ENCODE data around the gene UCHL5.
A peak's percentile ranks its signal among the peaks of the same experiment; 100 is the strongest.

UCHL5 gene, protein sequence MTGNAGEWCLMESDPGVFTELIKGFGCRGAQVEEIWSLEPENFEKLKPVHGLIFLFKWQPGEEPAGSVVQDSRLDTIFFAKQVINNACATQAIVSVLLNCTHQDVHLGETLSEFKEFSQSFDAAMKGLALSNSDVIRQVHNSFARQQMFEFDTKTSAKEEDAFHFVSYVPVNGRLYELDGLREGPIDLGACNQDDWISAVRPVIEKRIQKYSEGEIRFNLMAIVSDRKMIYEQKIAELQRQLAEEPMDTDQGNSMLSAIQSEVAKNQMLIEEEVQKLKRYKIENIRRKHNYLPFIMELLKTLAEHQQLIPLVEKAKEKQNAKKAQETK

DNA sequence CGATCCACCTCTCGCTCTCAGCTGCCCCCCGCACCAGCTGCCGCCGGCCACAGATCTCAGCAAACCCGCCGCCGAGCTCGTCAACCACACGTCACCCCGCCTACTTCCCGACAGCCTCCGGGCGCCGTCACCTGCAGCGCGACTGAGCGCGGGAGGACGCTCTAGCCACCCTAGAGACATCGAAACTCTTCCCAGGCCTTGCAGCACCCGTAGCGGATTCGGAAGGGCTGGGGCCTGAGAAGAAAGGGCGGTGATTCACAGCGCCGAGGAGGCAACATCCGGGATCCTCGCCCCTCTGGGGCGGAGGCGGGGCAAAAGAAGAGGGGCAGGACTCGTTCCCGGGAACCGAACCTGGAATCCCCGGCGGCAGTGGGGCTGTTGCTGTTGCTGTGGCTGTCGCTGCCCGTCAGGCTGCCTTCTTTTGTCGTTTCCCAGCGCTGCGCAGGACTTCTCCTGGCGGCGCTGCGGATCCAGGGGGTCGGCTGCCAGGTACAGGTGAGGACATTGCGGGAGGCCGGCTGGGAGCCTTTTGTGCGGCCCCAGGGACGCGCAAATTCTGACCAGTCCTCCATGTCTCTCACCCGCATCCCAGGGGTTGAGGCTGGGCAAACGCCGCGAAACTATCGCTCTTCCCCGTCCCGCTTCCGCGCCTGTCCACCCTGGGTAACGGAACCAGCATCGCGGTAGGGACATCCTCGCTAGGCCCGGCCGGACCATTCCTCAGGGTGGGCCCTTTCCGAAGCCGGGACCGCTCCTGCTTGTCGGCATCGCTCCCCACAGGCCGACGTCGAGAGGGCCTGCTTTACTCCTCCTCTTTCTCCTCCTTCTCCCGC is at the start of gene UCHL5, which contains the start of gene RO60:
UCHL5 (minus strand) TSS at position 79 of the 833 bp plus-strand sequence. CDS start 100 bp downstream, outside the sequence.
RO60 (plus strand) TSS at position 331 of the 833 bp plus-strand sequence. CDS start 9,443 bp downstream, outside the sequence.
- peak; percentile 98 for DNase-seq (ENCODE audit: low spot score)

DNA sequence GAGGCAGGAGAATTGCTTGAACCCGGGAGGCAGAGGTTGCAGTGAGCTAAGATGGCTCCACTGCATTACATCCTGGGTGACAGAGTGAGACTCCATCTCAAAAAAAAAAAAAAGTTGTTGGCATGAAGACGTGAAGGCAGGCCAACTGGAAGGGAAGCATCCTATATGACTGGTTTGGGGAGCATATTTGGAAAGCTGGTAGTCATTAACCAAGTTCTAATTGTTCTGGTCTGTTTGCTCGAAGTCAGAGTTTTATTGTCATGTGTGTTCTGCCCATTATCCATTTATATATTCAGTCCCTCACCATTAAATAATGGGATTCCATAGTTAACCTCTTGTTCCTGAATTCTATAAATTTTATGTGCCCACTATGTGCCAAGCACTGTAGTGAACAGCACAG is 49.3 kb upstream of the UCHL5 start:
- no peak for DNase-seq (ENCODE audit: low spot score)

DNA sequence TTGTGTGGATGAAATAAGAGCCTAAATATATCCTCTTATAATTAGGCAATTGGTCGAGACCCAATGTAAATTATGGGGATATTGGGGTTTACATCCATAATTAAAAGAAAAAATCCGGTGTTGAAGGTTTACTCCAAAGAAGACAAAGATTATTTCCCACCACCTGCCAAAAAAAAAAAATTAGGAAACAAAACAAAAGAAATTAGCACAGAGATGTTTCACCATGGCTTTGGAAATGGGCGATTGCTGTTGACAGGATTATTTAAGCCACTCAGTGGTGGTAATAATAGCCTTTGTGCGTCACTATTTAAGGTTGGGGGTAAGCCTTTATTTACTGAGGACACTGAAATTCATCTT is 46.6 kb upstream of the UCHL5 start:
- no peak for DNase-seq (ENCODE audit: low spot score)

DNA sequence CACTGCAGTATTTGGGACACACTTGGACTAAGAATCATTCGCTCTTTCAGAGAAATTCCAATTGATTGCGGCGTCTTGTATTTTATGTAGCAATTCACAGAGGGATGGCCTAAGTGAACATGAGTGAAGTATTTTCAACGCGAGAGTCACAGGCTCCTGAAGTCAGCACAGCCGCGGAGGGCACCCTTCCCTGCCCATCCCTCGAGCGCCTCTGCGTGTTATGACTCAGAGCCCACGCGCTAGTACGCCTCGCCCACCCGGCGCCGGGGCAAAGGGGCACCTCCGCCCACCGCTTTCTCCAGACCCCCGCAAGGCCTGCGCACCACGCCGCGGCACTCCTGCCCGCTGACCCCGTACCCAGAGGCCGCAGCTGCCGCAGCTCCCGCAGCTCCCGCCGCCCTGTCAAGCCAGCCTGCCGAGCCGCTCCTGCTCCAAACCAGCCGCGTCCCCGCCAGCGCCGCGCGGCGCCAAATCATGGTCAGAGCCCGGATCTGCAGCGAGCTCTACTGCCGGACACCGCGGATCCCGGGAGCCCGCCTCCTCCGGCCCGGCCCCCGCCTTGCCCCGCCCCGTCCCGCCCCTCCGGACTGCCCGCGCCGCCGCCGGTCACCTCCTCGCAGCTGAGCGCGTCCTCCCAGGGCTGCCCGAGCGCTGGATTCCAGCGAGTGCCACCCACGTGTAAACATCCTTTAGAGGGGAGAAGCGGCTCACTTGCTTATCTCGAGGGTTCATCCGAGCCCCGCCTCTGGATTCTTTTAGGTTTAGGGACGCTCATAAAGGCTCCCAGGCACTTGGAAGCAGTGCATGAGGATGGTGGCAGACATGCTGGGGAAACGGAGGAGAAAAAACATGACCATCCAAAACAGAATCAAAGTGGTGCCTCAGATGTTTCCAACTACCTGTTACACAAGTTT is 46.0 kb upstream of the UCHL5 start, which contains the start of gene GLRX2:
GLRX2 (minus strand) TSS at position 508 of the 914 bp plus-strand sequence; CDS start at position 476, 32 bp downstream.
- DNase-seq (ENCODE audit: low spot score): peak; percentile 88

DNA sequence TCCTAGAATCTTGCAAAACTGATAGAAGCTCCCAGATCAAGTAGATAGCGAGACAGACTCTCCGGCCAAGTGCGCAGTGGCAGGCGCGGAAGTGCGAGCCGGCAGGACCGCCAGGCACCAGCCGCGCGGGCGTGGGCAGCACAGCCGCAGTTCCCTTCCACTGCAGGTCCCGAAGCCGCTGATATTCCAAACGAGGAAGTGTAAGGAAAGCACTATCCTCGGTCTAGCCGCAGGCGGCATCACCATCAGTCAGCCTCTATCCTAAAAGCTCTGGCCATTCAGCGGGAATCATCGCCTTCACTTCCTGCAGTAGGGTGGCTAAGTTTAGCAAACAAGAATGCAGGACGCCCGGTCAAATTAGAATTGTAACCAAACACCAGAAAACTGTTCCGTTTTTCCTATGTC is 45.3 kb upstream of the UCHL5 start:
- DNase-seq (ENCODE audit: low spot score): peak; percentile 77

DNA sequence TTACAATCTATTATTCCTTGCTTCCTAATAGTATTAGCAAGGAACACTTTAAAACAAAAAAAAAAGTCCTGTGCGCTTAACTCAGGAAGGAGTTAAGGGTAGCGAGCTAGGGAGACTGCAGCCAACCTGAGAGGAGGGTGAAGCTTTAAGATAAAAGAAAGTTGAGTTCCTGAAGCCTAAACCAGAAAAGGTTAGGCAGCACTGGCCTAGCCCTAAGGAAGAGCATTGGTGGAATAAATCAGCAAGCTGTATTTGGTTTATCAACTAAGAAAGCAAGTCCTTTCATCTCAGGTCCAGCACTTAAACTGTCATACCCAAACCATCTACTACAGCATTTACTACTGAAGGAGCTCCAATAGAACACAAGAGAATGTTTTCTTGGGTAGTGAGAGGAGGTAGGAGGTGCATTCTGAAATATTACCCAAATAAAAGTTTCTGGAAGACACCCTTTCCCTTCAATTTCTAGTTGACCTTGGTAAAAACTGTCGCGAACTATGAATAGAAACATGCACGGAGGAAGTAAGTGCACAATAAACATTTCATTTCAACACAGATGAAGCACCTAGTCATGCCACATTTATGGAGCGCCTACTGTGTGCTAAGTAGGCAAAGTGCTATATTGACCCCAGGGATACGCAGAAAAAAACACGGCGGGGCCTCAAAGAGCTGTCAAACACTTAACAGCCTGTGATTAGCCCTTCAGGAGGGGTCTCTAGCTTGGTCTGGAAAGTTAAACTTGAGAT is 44.8 kb upstream of the UCHL5 start:
- DNase-seq (ENCODE audit: low spot score): peak; percentile 10

DNA sequence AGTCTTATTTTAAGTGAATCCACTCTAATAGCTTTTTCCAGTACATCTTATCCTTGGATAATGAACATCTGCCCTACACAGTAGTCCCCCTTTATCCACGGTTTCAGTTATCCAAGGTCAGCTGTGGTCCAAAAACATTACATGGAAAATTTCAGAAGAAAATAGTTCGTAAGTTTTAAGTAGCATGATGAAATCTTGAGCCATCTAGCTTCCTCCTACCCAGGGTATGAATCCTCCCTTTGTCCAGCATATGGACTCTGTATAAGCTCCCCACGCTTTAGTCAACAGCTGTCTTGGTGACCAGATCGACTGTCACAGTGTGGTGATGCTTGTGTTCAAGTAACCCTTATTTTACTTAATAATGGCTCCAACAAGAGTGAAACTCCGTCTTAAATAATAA is 43.5 kb upstream of the UCHL5 start:
- no peak for DNase-seq (ENCODE audit: low spot score)

DNA sequence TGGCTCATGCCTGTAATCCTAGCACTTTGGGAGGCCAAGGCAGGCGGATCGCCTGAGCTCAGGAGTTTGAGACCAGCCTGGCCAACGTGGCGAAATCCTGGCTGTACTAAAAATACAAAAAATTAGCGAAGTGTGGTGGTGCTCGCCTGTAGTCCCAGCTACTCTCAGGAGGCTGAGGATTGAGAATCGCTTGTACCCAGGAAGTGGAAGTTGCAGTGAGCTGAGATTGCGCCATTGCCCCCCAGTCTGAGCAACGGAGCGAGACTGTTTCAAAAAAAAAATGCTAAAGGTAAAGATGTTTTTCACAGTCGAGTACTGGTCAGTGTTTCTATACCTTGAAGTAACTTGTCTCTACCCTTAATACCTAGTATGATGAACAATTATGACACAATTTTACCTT is 35.0 kb upstream of the UCHL5 start:
- DNase-seq (ENCODE audit: low spot score): no peak

DNA sequence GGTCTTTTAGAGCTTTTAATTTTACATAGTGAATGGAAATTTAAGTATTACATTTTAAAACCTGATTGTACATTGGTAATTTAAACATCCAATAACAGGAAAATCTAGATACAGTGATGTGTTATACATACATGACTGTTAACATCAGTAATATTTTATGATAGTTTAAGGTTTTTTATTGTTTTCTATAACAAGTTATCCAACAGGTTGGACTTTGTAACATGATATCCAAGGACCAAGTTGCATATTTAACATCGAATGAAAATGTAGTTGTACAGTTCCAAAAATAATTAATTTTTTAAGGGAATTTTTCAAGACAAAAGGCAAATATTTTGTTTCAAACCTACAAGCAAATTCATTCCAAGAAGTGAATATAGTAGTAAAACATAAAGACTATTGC is 31.7 kb upstream of the UCHL5 start:
- no peak for DNase-seq (ENCODE audit: low spot score)

DNA sequence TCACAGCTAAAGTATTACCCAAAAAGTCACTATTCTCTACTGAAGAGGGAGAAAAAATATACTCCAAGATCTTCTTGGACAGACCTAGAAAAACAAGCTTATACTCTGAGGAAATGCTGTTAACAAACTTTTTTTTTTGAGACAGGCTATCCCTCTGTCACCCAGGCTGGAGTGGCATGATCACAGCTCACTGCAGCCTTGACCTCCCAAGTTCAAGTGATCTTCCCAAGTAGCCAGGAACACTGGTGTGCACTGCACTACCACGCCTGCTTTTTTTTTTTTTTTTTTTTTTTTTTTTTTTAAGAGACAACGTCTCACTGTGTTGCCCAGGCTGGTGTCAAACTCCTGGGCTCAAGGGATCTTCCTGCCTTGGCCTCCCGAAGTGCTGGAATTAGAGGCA is 28.7 kb upstream of the UCHL5 start:
- no peak for DNase-seq (ENCODE audit: low spot score)

DNA sequence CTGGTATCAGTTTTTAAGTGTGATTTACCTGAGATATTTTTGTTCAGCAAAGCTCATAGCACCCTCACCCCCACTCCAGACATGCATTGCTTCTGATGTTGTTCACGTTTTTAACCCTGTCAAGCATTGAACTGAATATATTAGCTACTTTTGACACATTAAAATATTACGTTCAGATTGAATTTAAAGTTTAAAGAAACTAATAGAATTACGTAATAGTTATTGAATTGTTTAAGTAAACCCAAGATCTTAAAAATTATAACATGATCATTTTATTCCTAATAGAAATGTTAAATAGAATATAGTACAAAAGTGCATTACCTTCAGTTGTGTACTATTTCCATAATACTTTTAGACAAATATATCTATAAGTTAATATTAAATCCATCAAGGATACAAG is 27.2 kb upstream of the UCHL5 start:
- no peak for DNase-seq (ENCODE audit: low spot score)

DNA sequence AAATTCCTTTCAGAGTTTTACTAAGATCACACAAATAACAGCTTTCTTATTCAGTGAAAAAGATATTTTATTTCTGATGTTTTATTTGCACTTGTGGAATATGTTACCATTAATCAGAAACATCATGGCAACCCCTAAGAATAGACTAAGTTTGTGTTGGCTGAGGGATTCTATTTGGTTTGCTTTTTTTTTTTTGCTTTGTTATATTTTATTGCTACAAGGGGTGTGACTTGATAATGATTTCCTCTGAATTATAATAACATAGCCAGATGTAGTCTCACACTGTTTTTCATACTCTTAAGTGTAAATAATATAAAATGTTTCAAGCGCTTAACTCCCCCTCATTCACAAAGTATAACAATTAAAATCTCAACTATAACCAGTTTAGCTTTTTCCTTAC is 26.1 kb upstream of the UCHL5 start:
- DNase-seq (ENCODE audit: low spot score): no peak

DNA sequence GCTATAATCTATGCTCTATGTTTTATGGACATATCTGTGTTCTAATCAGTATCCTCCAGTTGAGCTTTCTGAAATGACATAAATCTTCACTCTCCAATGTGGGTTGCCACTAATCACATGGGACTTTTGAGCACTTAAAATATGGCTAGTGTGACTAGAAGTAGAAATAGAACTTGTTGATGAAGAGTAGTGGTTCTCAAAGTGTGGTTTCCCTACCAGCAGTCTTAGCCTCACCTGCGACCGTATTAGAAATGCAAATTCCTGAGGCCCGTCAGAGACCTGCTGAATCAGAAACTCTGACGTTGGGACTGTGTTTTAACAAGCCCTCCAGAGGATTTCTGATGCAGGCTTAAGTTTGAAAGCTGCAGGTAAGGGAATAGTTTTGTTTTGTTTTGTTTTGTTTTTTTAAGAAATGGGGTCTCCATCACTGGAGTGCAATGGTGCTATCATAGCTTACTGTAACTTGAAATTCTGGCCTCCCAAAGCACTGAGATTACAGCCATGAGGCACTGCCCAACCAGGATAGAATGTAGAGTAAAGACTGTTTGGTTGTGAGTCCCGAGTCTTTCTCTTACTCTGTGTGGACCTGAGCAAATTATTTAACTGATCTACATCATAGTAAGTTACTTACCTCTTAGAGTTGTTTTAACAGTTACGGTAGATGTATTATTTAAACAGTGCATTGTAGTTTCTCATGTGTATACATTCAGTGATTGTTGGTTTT is 24.4 kb upstream of the UCHL5 start:
- no peak for DNase-seq (ENCODE audit: low spot score)

DNA sequence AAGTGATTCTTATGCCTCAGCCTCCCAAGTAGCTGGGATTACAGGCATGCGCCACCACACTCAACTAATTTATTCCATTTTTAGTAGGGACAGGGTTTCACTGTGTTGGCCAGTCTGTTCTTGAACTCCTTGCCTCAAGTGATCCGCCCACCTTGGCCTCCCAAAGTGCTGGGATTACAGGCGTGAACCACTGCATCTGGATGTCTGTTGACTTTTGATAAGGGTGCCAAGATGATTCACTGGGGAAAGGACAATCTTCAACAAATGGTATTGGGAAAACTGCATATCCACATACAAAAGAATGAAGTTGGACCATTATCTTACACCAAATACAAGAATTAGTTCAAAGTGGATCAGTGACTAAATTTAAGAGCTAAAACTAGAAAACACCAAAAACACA is 20.0 kb upstream of the UCHL5 start:
- no peak for DNase-seq (ENCODE audit: low spot score)

DNA sequence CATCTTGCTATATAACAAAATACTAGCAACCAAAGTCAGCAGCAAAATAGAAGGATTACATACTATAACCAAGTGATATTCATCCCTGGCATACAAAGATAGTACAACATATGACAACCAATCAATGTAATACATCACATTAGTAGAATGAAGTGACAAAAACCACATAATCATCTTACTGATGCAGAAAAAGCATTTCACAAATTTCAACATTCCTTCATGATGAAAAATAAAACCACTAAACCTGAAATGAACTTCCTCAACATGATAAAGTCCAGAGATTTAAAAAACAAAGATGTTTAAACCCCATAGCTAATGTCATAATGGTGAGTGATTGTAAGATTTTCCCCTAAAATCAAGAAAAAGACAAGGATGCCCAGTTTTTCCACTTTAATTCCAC is 18.8 kb upstream of the UCHL5 start:
- DNase-seq (ENCODE audit: low spot score): no peak

DNA sequence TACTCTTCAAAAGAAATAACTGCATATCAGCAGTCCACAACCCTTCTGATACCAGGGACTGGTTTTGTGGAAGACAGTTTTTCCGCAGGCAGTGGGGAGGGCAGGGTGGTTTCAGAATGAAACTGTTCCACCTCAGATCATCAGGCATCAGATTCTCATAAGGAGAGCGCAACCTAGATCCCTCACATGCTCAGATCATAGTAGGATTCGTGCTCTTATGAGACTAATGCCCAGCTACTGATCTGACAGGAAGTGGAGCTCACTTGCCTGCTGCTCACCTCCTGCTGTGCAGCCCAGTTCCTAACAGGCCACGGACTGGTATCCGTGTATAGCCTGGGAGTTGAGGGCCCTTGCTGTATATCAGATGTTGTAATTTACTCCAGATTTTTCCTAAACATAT is 11.8 kb upstream of the UCHL5 start:
- DNase-seq (ENCODE audit: low spot score): no peak

DNA sequence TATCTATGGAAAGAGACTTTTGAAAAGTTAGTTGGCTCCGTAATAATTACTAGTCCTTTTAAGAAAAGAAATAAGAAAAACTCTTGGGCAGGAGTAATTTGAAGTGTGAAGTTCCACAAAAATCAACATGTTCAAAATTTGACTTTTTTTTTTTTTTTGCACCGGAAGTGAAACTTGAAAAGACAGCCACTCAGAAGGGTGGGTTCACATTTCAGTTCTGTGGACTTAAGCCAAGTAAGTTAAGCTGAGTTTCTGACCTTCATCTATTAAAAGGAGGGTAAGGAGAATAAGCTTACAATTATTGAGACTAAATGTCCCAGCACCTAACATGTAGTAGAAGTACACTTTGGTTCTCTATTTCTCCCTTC is 11.2 kb upstream of the UCHL5 start:
- no peak for DNase-seq (ENCODE audit: low spot score)

DNA sequence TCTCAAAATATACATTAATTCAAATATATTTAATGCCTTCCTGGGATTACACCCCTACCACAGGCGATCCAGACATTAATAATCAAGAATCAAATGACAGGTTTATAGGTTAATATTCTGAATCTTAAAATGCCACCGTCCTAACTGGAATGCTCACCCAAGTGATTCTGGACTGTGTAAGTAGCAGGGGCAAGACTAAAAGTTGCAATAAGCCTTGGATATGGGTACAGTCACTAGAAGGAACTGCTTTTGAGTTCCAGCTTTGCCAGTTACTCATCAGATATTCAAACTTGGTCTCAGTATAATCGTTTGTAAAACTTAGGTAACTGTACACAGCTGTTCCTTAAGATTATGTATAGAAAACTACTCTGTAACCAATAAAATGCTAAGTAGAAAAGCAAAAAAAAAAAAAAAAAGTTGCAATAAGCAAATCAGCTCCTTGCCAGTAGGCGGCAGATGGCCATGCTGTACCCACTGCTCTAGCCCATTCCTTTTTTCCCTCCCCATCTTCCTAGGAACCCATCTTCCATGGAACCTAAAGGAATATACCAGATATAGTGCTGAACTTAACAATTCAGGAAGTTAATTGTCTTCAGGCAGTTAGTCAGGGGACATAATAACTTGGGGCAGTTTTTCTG is 10.7 kb upstream of the UCHL5 start:
- DNase-seq (ENCODE audit: low spot score): peak; percentile 65

DNA sequence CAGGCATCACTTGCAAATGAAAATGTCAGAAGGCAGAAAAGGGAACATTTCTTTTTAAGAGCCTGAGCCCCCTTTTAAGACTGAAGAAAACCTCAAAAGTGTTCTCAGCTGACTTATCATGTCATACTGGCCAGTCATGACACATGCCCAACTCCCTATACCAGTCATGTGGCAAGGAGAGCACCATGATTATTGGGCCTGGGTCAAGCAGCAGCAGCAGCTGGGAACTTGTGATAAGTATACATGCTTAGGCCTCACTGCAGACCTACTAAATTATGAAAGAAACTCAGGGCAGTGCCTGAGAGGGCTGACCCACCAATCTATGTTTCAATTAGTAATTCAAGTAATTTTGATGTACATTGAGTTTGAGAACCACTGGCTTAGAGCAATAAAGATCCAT is 8.9 kb upstream of the UCHL5 start:
- DNase-seq (ENCODE audit: low spot score): no peak

DNA sequence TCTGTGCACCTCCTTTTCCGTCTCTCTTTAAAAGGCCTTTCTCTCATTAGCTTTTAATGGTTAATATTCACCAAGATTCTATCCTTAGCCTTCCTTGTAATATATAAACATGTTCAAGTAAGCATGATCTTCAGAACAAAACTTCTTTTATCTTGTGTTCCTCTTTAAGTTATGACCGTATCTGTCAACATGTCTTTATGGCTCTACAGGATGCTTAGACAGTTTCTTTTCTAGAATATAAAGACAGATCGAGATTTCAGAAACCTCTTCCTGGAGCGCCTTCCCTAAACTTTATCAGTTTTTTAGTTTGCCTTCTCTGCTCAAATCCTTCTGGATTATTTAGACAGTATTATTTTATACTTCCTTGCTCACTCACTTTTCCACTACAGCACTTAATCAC is 7.4 kb upstream of the UCHL5 start:
- DNase-seq (ENCODE audit: low spot score): no peak

Measured in RKO (cell line).